Neutrophil (primary cell): ENCODE measurements around the gene TMTC1.

Experiments used
- H3K27ac ChIP-seq: fragments of 200-600 bp; sonication (generic); 2 replicates; pipeline ENCODE4 v1.5.1; 2016; ENCODE audit warnings: mild to moderate bottlenecking, moderate library complexity
- H3K27me3 ChIP-seq: fragments of 200-600 bp; sonication (generic); 2 replicates; pipeline ENCODE4 v1.6.0; 2016; ENCODE audit warnings: mild to moderate bottlenecking
- H3K36me3 ChIP-seq: fragments of 200-600 bp; sonication (generic); 2 replicates; pipeline ENCODE4 v1.5.1; 2017
- H3K4me1 ChIP-seq, 2 experiments: fragments of 200-600 bp in 1 of 2; sonication (generic) in 1 of 2; 1 replicate in 1 of 2; 2 replicates in 1 of 2; pipeline versions ENCODE4 v1.5.1 to v1.6.1; 2013 to 2016; ENCODE audit warnings: low read depth in 1 of 2, low read length in 1 of 2, mild to moderate bottlenecking in 1 of 2, moderate library complexity in 1 of 2; ENCODE audit not compliant: control insufficient read depth in 1 of 2, insufficient read depth in 1 of 2
- H3K4me3 ChIP-seq, 2 experiments: fragments of 200-600 bp in 1 of 2; sonication (generic) in 1 of 2; 1 replicate in 1 of 2; 2 replicates in 1 of 2; pipeline ENCODE4 v1.5.1; 2013 to 2016; ENCODE audit warnings: low read depth in 1 of 2, low read length in 1 of 2, mild to moderate bottlenecking in 1 of 2, moderate library complexity in 1 of 2
- H3K9me3 ChIP-seq: fragments of 200-600 bp; sonication (generic); 2 replicates; pipeline ENCODE4 v1.5.1; 2016
- CTCF ChIP-seq: fragments of 200-600 bp; sonication (generic); IDR thresholded peaks from 2 replicates; pipeline ENCODE4 v1.5.1; 2016; ENCODE audit warnings: antibody characterized with exemption

Gene TMTC1

DNA sequence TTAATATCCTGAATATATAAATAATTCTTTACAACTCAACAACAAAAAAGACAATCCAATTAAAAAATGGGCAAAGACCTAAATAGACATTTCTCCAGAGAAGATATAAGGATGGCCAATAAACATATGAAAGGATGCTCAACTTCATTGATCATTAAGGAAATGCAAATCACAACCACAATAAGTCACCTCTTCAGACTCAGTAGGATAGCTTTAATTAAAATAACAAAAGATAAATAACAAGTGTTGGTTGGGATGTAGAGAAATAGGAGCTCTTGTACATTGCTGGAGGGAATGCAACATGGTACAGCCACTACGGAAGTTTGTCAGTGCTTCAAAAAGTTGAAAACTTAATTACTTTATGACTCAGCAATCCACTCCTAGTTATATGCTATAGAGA lies 156.5 kb downstream of the TMTC1 start:
- Histone ChIP-seq H3K9me3 (no peaks in the 10 kb centered on the region), H3K4me1 (no peaks in the 10 kb centered on the region), H3K36me3 (no peaks in the 10 kb centered on the region), H3K4me3 (no peak overlapping the region), H3K27me3 (no peaks in the 10 kb centered on the region), H3K27ac (no peak overlapping the region)
- TF ChIP-seq CTCF = no peak

DNA sequence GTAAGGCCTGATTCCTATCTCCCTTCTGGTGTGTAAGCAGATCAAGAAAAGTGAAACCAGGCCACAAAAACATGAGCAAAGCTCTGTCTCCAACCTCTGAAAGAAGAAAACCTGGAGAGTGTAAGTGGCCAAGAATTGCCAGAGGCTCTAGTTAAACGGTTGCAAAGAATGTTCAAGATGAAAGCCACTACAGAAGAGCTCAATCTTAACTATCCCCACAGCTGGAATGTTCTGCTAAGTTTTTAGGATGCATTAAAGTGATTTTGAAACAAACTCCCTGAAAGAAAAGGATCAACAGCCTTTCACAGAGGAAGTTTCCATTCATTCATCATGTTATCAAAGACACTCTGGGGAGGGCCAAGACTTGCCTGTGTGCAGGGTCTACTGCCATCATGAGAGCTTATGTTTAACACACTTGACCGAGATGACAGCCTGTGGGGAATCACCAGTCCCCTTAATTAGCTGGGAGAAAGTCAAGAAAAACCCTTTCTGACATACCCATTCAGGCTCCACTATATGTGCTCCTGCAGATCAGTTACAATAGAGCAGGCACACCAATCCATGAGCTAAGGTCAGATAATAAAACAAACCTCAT lies 158.3 kb downstream of the TMTC1 start:
- Histone ChIP-seq H3K36me3 (no peaks in the 10 kb centered on the region), H3K4me3 (no peak overlapping the region), H3K27ac (no peak overlapping the region), H3K27me3 (no peaks in the 10 kb centered on the region), H3K4me1 (no peaks in the 10 kb centered on the region), H3K9me3 (no peaks in the 10 kb centered on the region)
- TF ChIP-seq CTCF = no peak

DNA sequence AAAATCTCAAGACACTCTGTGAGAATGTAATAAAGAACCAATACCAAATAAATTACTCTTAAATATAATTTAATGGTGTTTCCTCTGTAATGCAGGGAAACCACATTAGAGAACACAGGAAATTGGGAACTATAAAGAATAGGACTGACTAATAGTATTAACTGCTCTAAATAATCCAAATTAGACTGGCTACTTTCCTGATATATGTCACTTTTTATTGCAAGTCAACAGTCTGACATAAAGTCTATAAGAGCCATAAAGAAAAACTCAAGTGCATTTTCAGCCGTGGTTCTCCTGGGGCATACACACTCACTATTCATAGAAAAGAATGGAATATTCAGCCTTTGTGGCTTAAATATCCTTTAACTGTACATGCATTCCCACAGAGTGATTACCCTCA lies 161.5 kb downstream of the TMTC1 start:
- H3K4me3 ChIP-seq = no peak overlapping the region
- H3K27ac ChIP-seq = no peak overlapping the region
- no peaks in the 10 kb centered on the region for H3K27me3 ChIP-seq
- H3K4me1 ChIP-seq = no peaks in the 10 kb centered on the region
- no peak for TF ChIP-seq CTCF
- no peaks in the 10 kb centered on the region for H3K36me3 ChIP-seq
- no peaks in the 10 kb centered on the region for H3K9me3 ChIP-seq

DNA sequence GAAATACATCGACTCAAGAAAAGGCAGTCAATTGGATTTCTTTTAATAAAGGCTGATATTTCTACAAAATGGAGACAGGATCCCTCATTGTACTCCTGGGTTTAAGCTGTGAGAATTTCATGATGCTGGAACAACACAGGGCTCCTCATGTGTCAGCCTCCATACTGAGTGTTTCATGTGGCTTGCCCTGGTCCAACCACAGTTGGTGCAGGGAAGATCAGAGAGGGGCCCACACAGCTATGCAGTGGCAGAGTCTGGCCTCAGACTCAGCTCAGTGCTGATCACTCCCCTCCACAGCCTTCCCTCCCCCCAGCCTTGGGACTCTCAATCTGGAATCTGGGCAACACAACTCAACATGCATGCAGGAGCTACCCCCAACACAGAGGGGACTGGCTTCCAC lies 163.7 kb downstream of the TMTC1 start:
- no peaks in the 10 kb centered on the region for H3K36me3 ChIP-seq
- no peak for TF ChIP-seq CTCF

GRCh38 chr12:29617407-29617803 lies 166.3 kb downstream of the TMTC1 start:
- Histone ChIP-seq H3K4me3 (no peak overlapping the region), H3K36me3 (no peaks in the 10 kb centered on the region), H3K9me3 (no peaks in the 10 kb centered on the region), H3K27ac (no peak overlapping the region), H3K27me3 (no peaks in the 10 kb centered on the region), H3K4me1 (no peaks in the 10 kb centered on the region)
- no peak for TF ChIP-seq CTCF

More for the DNA sequence above, 163.7 kb downstream of the TMTC1 start:
- no peaks in the 10 kb centered on the region for H3K9me3 ChIP-seq
- no peaks in the 10 kb centered on the region for H3K27me3 ChIP-seq
- no peak overlapping the region for H3K27ac ChIP-seq
- no peaks in the 10 kb centered on the region for H3K4me1 ChIP-seq
- H3K4me3 ChIP-seq = no peak overlapping the region
